Type B pancreatic cell (in vitro differentiated cells): ENCODE results near the gene CERS3. TPM values are rescaled to one million over a fixed set of nuclear protein-coding genes. Genes with fewer than 3 reads are reported as not detected.
"Not testable (repeated sequence)": the region's sequence is repeated elsewhere in the genome, so short reads cannot be mapped to it uniquely, and the experiment has no call there.

Experiments
- DNase-seq: peaks from one replicate; pipeline ENCODE4 v3.0.0; 2021; ENCODE audit warnings: mixed read lengths; ENCODE audit not compliant: unreplicated experiment; ENCODE audit errors: extremely low spot score
- H3K27ac Mint-ChIP-seq: 2 replicates; pipeline ENCODE4 v1.8.0; 2021; ENCODE audit warnings: mild to moderate bottlenecking, mixed read lengths
- H3K27me3 Mint-ChIP-seq: 2 replicates; pipeline ENCODE4 v1.8.0; 2021; ENCODE audit warnings: mixed read lengths
- H3K36me3 Mint-ChIP-seq: 2 replicates; pipeline ENCODE4 v1.8.0; 2021; ENCODE audit warnings: mixed read lengths
- H3K4me1 Mint-ChIP-seq: one replicate; pipeline ENCODE4 v1.8.0; 2021; ENCODE audit warnings: mixed read lengths; ENCODE audit not compliant: unreplicated experiment
- H3K4me3 Mint-ChIP-seq: 2 replicates; pipeline ENCODE4 v1.8.0; 2021; ENCODE audit warnings: mild to moderate bottlenecking, mixed read lengths
- H3K9me3 Mint-ChIP-seq: 2 replicates; pipeline ENCODE4 v1.8.0; 2021; ENCODE audit warnings: mixed read lengths
- CTCF ChIP-seq: fragments of 200-600 bp; sonication (generic); conservative IDR thresholded peaks from 2 replicates; pipeline ENCODE4 v1.5.0; 2021; ENCODE audit warnings: antibody characterized with exemption, mild to moderate bottlenecking
- total RNA-seq: library from RNA; stranded (reverse); gene quantifications from 2 replicates; pipeline ENCODE4 v1.2.1, GENCODE V29; 2021; ENCODE audit warnings: low replicate concordance

The CERS3 gene
- total RNA-seq, 1 donor from 2014 or later = 4.6 TPM

GRCh38 chr15:100454148-100454547, 74.6 kb downstream of the CERS3 start:
- H3K27me3 Mint-ChIP-seq = peaks cover 4% of the 10 kb centered on the region
- H3K36me3 Mint-ChIP-seq = peaks cover 9% of the 10 kb centered on the region
- H3K27ac Mint-ChIP-seq = no peak overlapping the region
- H3K9me3 Mint-ChIP-seq = no peaks in the 10 kb centered on the region
- no peak overlapping the region for H3K4me3 Mint-ChIP-seq
- DNase-seq = no peak
- no peaks in the 10 kb centered on the region for H3K4me1 Mint-ChIP-seq
- no peak for TF ChIP-seq CTCF

- Mint-ChIP-seq H3K4me3 (no peak overlapping the region), H3K27me3 (peaks cover 2% of the 10 kb centered on the region), H3K4me1 (no peaks in the 10 kb centered on the region), H3K36me3 (peaks cover 9% of the 10 kb centered on the region), H3K9me3 (peaks cover 5% of the 10 kb centered on the region), H3K27ac (no peak overlapping the region)
- DNase-seq = no peak
- no peak for TF ChIP-seq CTCF
Measured at GRCh38 chr15:100448481-100448880, 80.3 kb downstream of the CERS3 start.

GRCh38 chr15:100441063-100441462, 87.7 kb downstream of the CERS3 start:
- H3K36me3 Mint-ChIP-seq, H3K9me3 Mint-ChIP-seq, H3K27me3 Mint-ChIP-seq, H3K4me1 Mint-ChIP-seq, DNase-seq, H3K4me3 Mint-ChIP-seq, H3K27ac Mint-ChIP-seq: not testable (repeated sequence)

GRCh38 chr15:100439514-100439913, 89.2 kb downstream of the CERS3 start:
- no peak for DNase-seq
- H3K4me3 Mint-ChIP-seq = no peak overlapping the region
- H3K36me3 Mint-ChIP-seq = no peaks in the 10 kb centered on the region
- H3K4me1 Mint-ChIP-seq = peaks cover 16% of the 10 kb centered on the region
- TF ChIP-seq CTCF = no peak
- no peak overlapping the region for H3K27ac Mint-ChIP-seq
- peaks cover 4% of the 10 kb centered on the region for H3K9me3 Mint-ChIP-seq
- H3K27me3 Mint-ChIP-seq = no peaks in the 10 kb centered on the region

GRCh38 chr15:100438570-100438969, 90.2 kb downstream of the CERS3 start:
- DNase-seq = no peak
- Mint-ChIP-seq H3K4me3 (peak overlapping the region; percentile 61), H3K4me1 (peaks cover 24% of the 10 kb centered on the region), H3K27me3 (no peaks in the 10 kb centered on the region), H3K9me3 (peaks cover 4% of the 10 kb centered on the region), H3K27ac (no peak overlapping the region), H3K36me3 (no peaks in the 10 kb centered on the region)
- no peak for TF ChIP-seq CTCF

- Mint-ChIP-seq H3K27ac (no peak overlapping the region), H3K27me3 (no peaks in the 10 kb centered on the region), H3K36me3 (no peaks in the 10 kb centered on the region), H3K4me3 (no peak overlapping the region), H3K9me3 (peaks cover 4% of the 10 kb centered on the region), H3K4me1 (peaks cover 26% of the 10 kb centered on the region)
- DNase-seq = no peak
- TF ChIP-seq CTCF = no peak
Measured at GRCh38 chr15:100437261-100437660, 91.5 kb downstream of the CERS3 start.
